ENCODE data around the gene RLBP1. TPM values are rescaled to one million over a fixed set of nuclear protein-coding genes. Genes with fewer than 3 reads are reported as not detected.

Gene RLBP1
- total and polyA plus RNA-seq, 2 donors from 2014 or later: not detected

GRCh38 chr15:89217686-89218376 lies 3.5 kb downstream of the RLBP1 start:
- TF ChIP-seq CTCF (IDR thresholded peaks at IDR 0.05; ENCODE audit: borderline replicate concordance, extremely low read depth, insufficient read depth): no peak
- Histone ChIP-seq H3K27ac (ENCODE audit: low read depth in 2 of 2, low read length in 2 of 2) (no peak overlapping the region), H3K27me3 (ENCODE audit: control insufficient read depth, insufficient read depth, low read length) (no peaks in the 10 kb centered on the region), H3K4me1 (ENCODE audit: control insufficient read depth in 2 of 3, insufficient read depth in 2 of 3, low read depth in 1 of 3, low read length in 3 of 3) (no peaks in the 10 kb centered on the region), H3K36me3 (ENCODE audit: control insufficient read depth in 2 of 3, insufficient read depth in 3 of 3, low read length in 3 of 3) (no peaks in the 10 kb centered on the region), H3K9ac (ENCODE audit: low read length in 3 of 3) (no peak overlapping the region), H3K9me3 (ENCODE audit: control insufficient read depth in 2 of 3, insufficient read depth in 1 of 3, low read length in 3 of 3) (no peaks in the 10 kb centered on the region), H3K4me3 (ENCODE audit: low read length in 3 of 3) (no peak overlapping the region)
- intact Hi-C loops (cut with DNase I): no loop called here
- DNase-seq (no peak), FAIRE-seq (no peak)

- TF ChIP-seq CTCF (IDR thresholded peaks at IDR 0.05; ENCODE audit: borderline replicate concordance, extremely low read depth, insufficient read depth): no peak
- Histone ChIP-seq H3K4me1 (ENCODE audit: control insufficient read depth in 2 of 3, insufficient read depth in 2 of 3, low read depth in 1 of 3, low read length in 3 of 3) (no peaks in the 10 kb centered on the region), H3K9me3 (ENCODE audit: control insufficient read depth in 2 of 3, insufficient read depth in 1 of 3, low read length in 3 of 3) (no peaks in the 10 kb centered on the region), H3K9ac (ENCODE audit: low read length in 3 of 3) (no peak overlapping the region), H3K4me3 (ENCODE audit: low read length in 3 of 3) (no peak overlapping the region), H3K27ac (ENCODE audit: low read depth in 2 of 2, low read length in 2 of 2) (no peak overlapping the region), H3K27me3 (ENCODE audit: control insufficient read depth, insufficient read depth, low read length) (no peaks in the 10 kb centered on the region), H3K36me3 (ENCODE audit: control insufficient read depth in 2 of 3, insufficient read depth in 3 of 3, low read length in 3 of 3) (no peaks in the 10 kb centered on the region)
- FAIRE-seq: no peak
- DNase-seq: no peak
- intact Hi-C loops (cut with DNase I): no loop called here
Measured at GRCh38 chr15:89217031-89217430, 4.3 kb downstream of the RLBP1 start.

GRCh38 chr15:89215627-89216026 lies 5.8 kb downstream of the RLBP1 start:
- DNase-seq (no peak), FAIRE-seq (no peak)
- Histone ChIP-seq H3K9ac (ENCODE audit: low read length in 3 of 3) (no peak overlapping the region), H3K4me1 (ENCODE audit: control insufficient read depth in 2 of 3, insufficient read depth in 2 of 3, low read depth in 1 of 3, low read length in 3 of 3) (no peaks in the 10 kb centered on the region), H3K36me3 (ENCODE audit: control insufficient read depth in 2 of 3, insufficient read depth in 3 of 3, low read length in 3 of 3) (no peaks in the 10 kb centered on the region), H3K9me3 (ENCODE audit: control insufficient read depth in 2 of 3, insufficient read depth in 1 of 3, low read length in 3 of 3) (no peaks in the 10 kb centered on the region), H3K27me3 (ENCODE audit: control insufficient read depth, insufficient read depth, low read length) (no peaks in the 10 kb centered on the region), H3K4me3 (ENCODE audit: low read length in 3 of 3) (no peak overlapping the region), H3K27ac (ENCODE audit: low read depth in 2 of 2, low read length in 2 of 2) (no peak overlapping the region)
- no peak for TF ChIP-seq CTCF (IDR thresholded peaks at IDR 0.05; ENCODE audit: borderline replicate concordance, extremely low read depth, insufficient read depth)
- intact Hi-C loops (cut with DNase I): no loop called here

Measured in kidney (tissue), 14 donors.